ENCODE measurements around the gene MUC5AC. TPM values are rescaled to one million over a fixed set of nuclear protein-coding genes. Genes with fewer than 3 reads are reported as not detected.
"Not testable (repeated sequence)": the region's sequence is repeated elsewhere in the genome, so short reads cannot be mapped to it uniquely, and the experiment has no call there.

MUC5AC gene
- total RNA-seq, 2 experiments from 2014 or later: not detected

GRCh38 chr11:1240771-1241170, 83.0 kb downstream of the MUC5AC start:
- no peak overlapping the region for H3K27ac Mint-ChIP-seq

GRCh38 chr11:1241706-1242105, 84.0 kb downstream of the MUC5AC start:
- ChIA-PET CTCF (no interaction called here), POLR2A (no interaction called here)
- intact Hi-C loops (cut with micrococcal nuclease): no loop called here
- no peaks in the 10 kb centered on the region for H3K9me3 Mint-ChIP-seq
- H3K27ac Mint-ChIP-seq: no peak overlapping the region
- H3K4me1 Mint-ChIP-seq (ENCODE audit: low read depth): no peaks in the 10 kb centered on the region
- no peaks in the 10 kb centered on the region for H3K36me3 Mint-ChIP-seq (ENCODE audit: low read depth)
- ATAC-seq: no peak
- no peak overlapping the region for H3K4me3 Mint-ChIP-seq
- no peak for DNase-seq
- H3K27me3 Mint-ChIP-seq: no peaks in the 10 kb centered on the region
- TF ChIP-seq CTCF (IDR thresholded peaks at IDR 0.05): no peak

More at GRCh38 chr11:1240771-1241170, 83.0 kb downstream of the MUC5AC start:
- ATAC-seq (no peak), DNase-seq (no peak)
- Mint-ChIP-seq H3K4me1 (ENCODE audit: low read depth) (no peaks in the 10 kb centered on the region), H3K27me3 (no peaks in the 10 kb centered on the region), H3K36me3 (ENCODE audit: low read depth) (no peaks in the 10 kb centered on the region), H3K4me3 (no peak overlapping the region), H3K9me3 (no peaks in the 10 kb centered on the region)
- intact Hi-C loops (cut with micrococcal nuclease): no loop called here
- TF ChIP-seq CTCF (IDR thresholded peaks at IDR 0.05): no peak
- CTCF ChIA-PET: no interaction called here
- POLR2A ChIA-PET: no interaction called here

GRCh38 chr11:1242289-1242688, 84.5 kb downstream of the MUC5AC start:
- H3K9me3 Mint-ChIP-seq: no peaks in the 10 kb centered on the region
- CTCF ChIA-PET: no interaction called here

DNA sequence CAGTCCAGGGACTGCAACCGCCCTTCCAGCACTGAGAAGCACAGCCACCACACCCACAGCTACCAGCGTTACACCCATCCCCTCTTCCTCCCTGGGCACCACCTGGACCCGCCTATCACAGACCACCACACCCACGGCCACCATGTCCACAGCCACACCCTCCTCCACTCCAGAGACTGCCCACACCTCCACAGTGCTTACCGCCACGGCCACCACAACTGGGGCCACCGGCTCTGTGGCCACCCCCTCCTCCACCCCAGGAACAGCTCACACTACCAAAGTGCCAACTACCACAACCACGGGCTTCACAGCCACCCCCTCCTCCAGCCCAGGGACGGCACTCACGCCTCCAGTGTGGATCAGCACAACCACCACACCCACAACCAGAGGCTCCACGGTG, 85.0 kb downstream of the MUC5AC start:
- H3K36me3 Mint-ChIP-seq (ENCODE audit: low read depth); H3K4me1 Mint-ChIP-seq (ENCODE audit: low read depth); CTCF ChIA-PET; ATAC-seq; DNase-seq; POLR2A ChIA-PET; H3K27me3 Mint-ChIP-seq; H3K4me3 Mint-ChIP-seq; H3K27ac Mint-ChIP-seq; intact Hi-C loops (cut with micrococcal nuclease); H3K9me3 Mint-ChIP-seq: not testable (repeated sequence)

More at GRCh38 chr11:1242289-1242688, 84.5 kb downstream of the MUC5AC start:
- ATAC-seq (no peak), DNase-seq (no peak)
- no peak for TF ChIP-seq CTCF (IDR thresholded peaks at IDR 0.05)
- Mint-ChIP-seq H3K4me3 (no peak overlapping the region), H3K36me3 (ENCODE audit: low read depth) (no peaks in the 10 kb centered on the region), H3K27me3 (no peaks in the 10 kb centered on the region), H3K4me1 (ENCODE audit: low read depth) (no peaks in the 10 kb centered on the region), H3K27ac (no peak overlapping the region)
- POLR2A ChIA-PET: no interaction called here
- intact Hi-C loops (cut with micrococcal nuclease): no loop called here

GRCh38 chr11:1243521-1243920, 85.8 kb downstream of the MUC5AC start:
- POLR2A ChIA-PET; DNase-seq; H3K9me3 Mint-ChIP-seq; H3K4me3 Mint-ChIP-seq; H3K4me1 Mint-ChIP-seq (ENCODE audit: low read depth); intact Hi-C loops (cut with micrococcal nuclease); ATAC-seq; CTCF ChIA-PET; H3K27ac Mint-ChIP-seq; H3K36me3 Mint-ChIP-seq (ENCODE audit: low read depth); H3K27me3 Mint-ChIP-seq: not testable (repeated sequence)

DNA sequence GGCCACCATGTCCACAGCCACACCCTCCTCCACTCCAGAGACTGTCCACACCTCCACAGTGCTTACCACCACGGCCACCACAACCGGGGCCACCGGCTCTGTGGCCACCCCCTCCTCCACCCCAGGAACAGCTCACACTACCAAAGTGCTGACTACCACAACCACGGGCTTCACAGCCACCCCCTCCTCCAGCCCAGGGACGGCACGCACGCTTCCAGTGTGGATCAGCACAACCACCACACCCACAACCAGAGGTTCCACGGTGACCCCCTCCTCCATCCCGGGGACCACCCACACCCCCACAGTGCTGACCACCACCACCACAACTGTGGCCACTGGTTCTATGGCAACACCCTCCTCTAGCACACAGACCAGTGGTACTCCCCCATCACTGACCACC, 86.8 kb downstream of the MUC5AC start:
- DNase-seq; H3K27ac Mint-ChIP-seq; CTCF ChIA-PET; H3K9me3 Mint-ChIP-seq; POLR2A ChIA-PET; H3K4me1 Mint-ChIP-seq (ENCODE audit: low read depth); ATAC-seq; H3K36me3 Mint-ChIP-seq (ENCODE audit: low read depth); intact Hi-C loops (cut with micrococcal nuclease); H3K4me3 Mint-ChIP-seq; H3K27me3 Mint-ChIP-seq: not testable (repeated sequence)

GRCh38 chr11:1245717-1246116, 88.0 kb downstream of the MUC5AC start:
- CTCF ChIA-PET; DNase-seq; intact Hi-C loops (cut with micrococcal nuclease); H3K27ac Mint-ChIP-seq; ATAC-seq; POLR2A ChIA-PET; H3K9me3 Mint-ChIP-seq; H3K4me1 Mint-ChIP-seq (ENCODE audit: low read depth); H3K27me3 Mint-ChIP-seq; H3K36me3 Mint-ChIP-seq (ENCODE audit: low read depth); H3K4me3 Mint-ChIP-seq: not testable (repeated sequence)

DNA sequence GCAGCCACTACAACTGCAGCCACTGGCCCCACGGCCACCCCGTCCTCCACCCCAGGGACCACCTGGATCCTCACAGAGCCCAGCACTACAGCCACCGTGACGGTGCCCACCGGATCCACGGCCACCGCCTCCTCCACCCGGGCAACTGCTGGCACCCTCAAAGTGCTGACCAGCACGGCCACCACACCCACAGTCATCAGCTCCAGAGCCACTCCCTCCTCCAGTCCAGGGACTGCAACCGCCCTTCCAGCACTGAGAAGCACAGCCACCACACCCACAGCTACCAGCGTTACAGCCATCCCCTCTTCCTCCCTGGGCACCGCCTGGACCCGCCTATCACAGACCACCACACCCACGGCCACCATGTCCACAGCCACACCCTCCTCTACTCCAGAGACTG, 88.5 kb downstream of the MUC5AC start:
- H3K9me3 Mint-ChIP-seq; H3K27ac Mint-ChIP-seq; H3K27me3 Mint-ChIP-seq; intact Hi-C loops (cut with micrococcal nuclease); DNase-seq; POLR2A ChIA-PET; H3K36me3 Mint-ChIP-seq (ENCODE audit: low read depth); ATAC-seq; CTCF ChIA-PET; H3K4me1 Mint-ChIP-seq (ENCODE audit: low read depth); H3K4me3 Mint-ChIP-seq: not testable (repeated sequence)

DNA sequence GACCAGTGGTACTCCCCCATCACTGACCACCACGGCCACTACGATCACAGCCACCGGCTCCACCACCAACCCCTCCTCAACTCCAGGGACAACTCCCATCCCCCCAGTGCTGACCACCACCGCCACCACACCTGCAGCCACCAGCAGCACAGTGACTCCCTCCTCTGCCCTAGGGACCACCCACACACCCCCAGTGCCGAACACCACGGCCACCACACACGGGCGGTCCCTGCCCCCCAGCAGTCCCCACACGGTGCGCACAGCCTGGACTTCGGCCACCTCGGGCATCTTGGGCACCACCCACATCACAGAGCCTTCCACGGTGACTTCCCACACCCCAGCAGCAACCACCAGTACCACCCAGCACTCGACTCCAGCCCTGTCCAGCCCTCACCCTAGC, 89.3 kb downstream of the MUC5AC start:
- H3K4me1 Mint-ChIP-seq (ENCODE audit: low read depth); H3K27ac Mint-ChIP-seq; H3K9me3 Mint-ChIP-seq; intact Hi-C loops (cut with micrococcal nuclease); H3K4me3 Mint-ChIP-seq; CTCF ChIA-PET; DNase-seq; ATAC-seq; H3K36me3 Mint-ChIP-seq (ENCODE audit: low read depth); POLR2A ChIA-PET; H3K27me3 Mint-ChIP-seq: not testable (repeated sequence)

GRCh38 chr11:1248951-1249350, 91.2 kb downstream of the MUC5AC start:
- DNase-seq; H3K4me1 Mint-ChIP-seq (ENCODE audit: low read depth); H3K27me3 Mint-ChIP-seq; H3K36me3 Mint-ChIP-seq (ENCODE audit: low read depth); CTCF ChIA-PET; H3K4me3 Mint-ChIP-seq; ATAC-seq; H3K9me3 Mint-ChIP-seq; H3K27ac Mint-ChIP-seq; POLR2A ChIA-PET; intact Hi-C loops (cut with micrococcal nuclease): not testable (repeated sequence)

All from activated CD8-positive, alpha-beta T cell treated with anti-CD3 and anti-CD28 coated beads for 36 hours (primary cell).